WTC11 (cell line): ENCODE data around the gene RUNX1. TPM values are rescaled to one million over a fixed set of nuclear protein-coding genes. Genes with fewer than 3 reads are reported as not detected.

ENCODE experiments used
- ATAC-seq: fragments of 200-7000 bp; cut with Tn5 transposase; 2 replicates; pipeline ENCODE4 v1.10.0; 2021; ENCODE audit warnings: mild to moderate bottlenecking, moderate library complexity
- CTCF ChIA-PET: fragments of 300-600 bp; sonication (Branson Sonifier 250); formaldehyde crosslinking; loops from one replicate; lab custom pipeline; 2021; ENCODE audit warnings: antibody characterized with exemption; lab: Charles Lee
- POLR2A ChIA-PET: fragments of 350-600 bp; sonication (Branson Sonifier 250); formaldehyde crosslinking; loops from one replicate; lab custom pipeline; 2021; ENCODE audit warnings: antibody characterized with exemption; lab: Charles Lee
- DNase-seq: peaks from one replicate; pipeline ENCODE4 v3.0.0; 2021; ENCODE audit warnings: low spot score
- H3K27ac Mint-ChIP-seq: 2 replicates; pipeline ENCODE4 v1.8.0; 2021; ENCODE audit warnings: mixed read lengths
- H3K27me3 Mint-ChIP-seq: 2 replicates; pipeline ENCODE4 v1.8.0; 2021; ENCODE audit warnings: low read depth, mild to moderate bottlenecking, moderate library complexity, mixed read lengths
- H3K36me3 Mint-ChIP-seq: 2 replicates; pipeline ENCODE4 v1.8.0; 2021; ENCODE audit warnings: mixed read lengths
- H3K4me1 Mint-ChIP-seq: 2 replicates; pipeline ENCODE4 v1.8.0; 2022; ENCODE audit warnings: mixed read lengths
- H3K4me3 Mint-ChIP-seq: 2 replicates; pipeline ENCODE4 v1.8.0; 2021; ENCODE audit warnings: mild to moderate bottlenecking, moderate library complexity, mixed read lengths
- H3K9me3 Mint-ChIP-seq: 2 replicates; pipeline ENCODE4 v1.8.0; 2021; ENCODE audit warnings: mixed read lengths
- ATF6 ChIP-seq: sonication (generic); formaldehyde crosslinking; IDR thresholded peaks from 2 replicates; pipeline ENCODE4 v1.8.1; 2023; ENCODE audit warnings: mild to moderate bottlenecking, missing genetic modification reagents
- ESRRA ChIP-seq: sonication (generic); formaldehyde crosslinking; IDR thresholded peaks from 2 replicates; pipeline ENCODE4 v1.8.1; 2022; ENCODE audit warnings: mild to moderate bottlenecking, missing genetic modification reagents, borderline replicate concordance
- FOXP1 ChIP-seq: sonication (generic); formaldehyde crosslinking; IDR thresholded peaks from 2 replicates; pipeline ENCODE4 v1.8.0; 2022; ENCODE audit warnings: missing genetic modification reagents, mild to moderate bottlenecking, moderate library complexity, borderline replicate concordance
- IRF1 ChIP-seq: sonication (generic); formaldehyde crosslinking; IDR thresholded peaks from 2 replicates; pipeline ENCODE4 v1.8.0; 2023; ENCODE audit warnings: missing genetic modification reagents
- JAZF1 ChIP-seq: fragments of 250-450 bp; sonication (Bioruptor Pico); IDR thresholded peaks from 2 replicates; pipeline ENCODE4 v1.9.0; 2021; ENCODE audit warnings: moderate library complexity, mild to moderate bottlenecking, inconsistent platforms
- JUN ChIP-seq: sonication (generic); formaldehyde crosslinking; IDR thresholded peaks from 2 replicates; pipeline ENCODE4 v1.8.0; 2023; ENCODE audit warnings: mild to moderate bottlenecking, missing genetic modification reagents
- MYBL2 ChIP-seq: sonication (generic); formaldehyde crosslinking; IDR thresholded peaks from 2 replicates; pipeline ENCODE4 v1.8.1; 2023; ENCODE audit warnings: mild to moderate bottlenecking, moderate library complexity, missing genetic modification reagents
- NFYB ChIP-seq: sonication (generic); formaldehyde crosslinking; conservative IDR thresholded peaks from 2 replicates; pipeline ENCODE4 v1.8.0; 2022; ENCODE audit warnings: low read depth, missing genetic modification reagents
- SOX15 ChIP-seq: fragments of 250-450 bp; sonication (Bioruptor Pico); IDR thresholded peaks from 2 replicates; pipeline ENCODE4 v1.9.0; 2021; ENCODE audit warnings: mild to moderate bottlenecking
- SP1 ChIP-seq: sonication (generic); formaldehyde crosslinking; conservative IDR thresholded peaks from 2 replicates; pipeline ENCODE4 v1.8.1; 2022; ENCODE audit warnings: missing genetic modification reagents
- TCF7 ChIP-seq: sonication (generic); formaldehyde crosslinking; IDR thresholded peaks from 2 replicates; pipeline ENCODE4 v1.8.0; 2022; ENCODE audit warnings: mild to moderate bottlenecking, low read depth, missing genetic modification reagents, moderate library complexity
- ZNF121 ChIP-seq: sonication (generic); formaldehyde crosslinking; IDR thresholded peaks from 2 replicates; pipeline ENCODE4 v1.8.0; 2023; ENCODE audit warnings: missing genetic modification reagents
- ZNF263 ChIP-seq: sonication (generic); formaldehyde crosslinking; IDR thresholded peaks from 2 replicates; pipeline ENCODE4 v1.8.1; 2022; ENCODE audit warnings: low read depth, mild to moderate bottlenecking, moderate library complexity, missing genetic modification reagents
- ZNF281 ChIP-seq: sonication (generic); formaldehyde crosslinking; IDR thresholded peaks from 2 replicates; pipeline ENCODE4 v1.8.0; 2023; ENCODE audit warnings: mild to moderate bottlenecking, missing genetic modification reagents
- ZNF317 ChIP-seq: sonication (generic); formaldehyde crosslinking; IDR thresholded peaks from 2 replicates; pipeline ENCODE4 v1.8.1; 2023; ENCODE audit warnings: low read depth, mild to moderate bottlenecking, moderate library complexity, missing genetic modification reagents, borderline replicate concordance
- ZNF396 ChIP-seq: fragments of 250-450 bp; sonication (Bioruptor Pico); IDR thresholded peaks from 2 replicates; pipeline ENCODE4 v1.8.0; 2021; ENCODE audit warnings: mild to moderate bottlenecking, moderate library complexity, borderline replicate concordance
- ZNF425 ChIP-seq: fragments of 250-450 bp; sonication (Bioruptor Pico); conservative IDR thresholded peaks from 2 replicates; pipeline ENCODE4 v1.9.0; 2021; ENCODE audit warnings: mild to moderate bottlenecking
- total RNA-seq: library from RNA; stranded (reverse); gene quantifications from 3 replicates; pipeline ENCODE4 v1.2.3, GENCODE V29; 2021
- TF ChIP-seq, protein P1 (sequence below): sonication (generic); formaldehyde crosslinking; IDR thresholded peaks from 2 replicates; pipeline ENCODE4 v1.8.1; 2022; ENCODE audit warnings: mild to moderate bottlenecking, missing genetic modification reagents, moderate library complexity, borderline replicate concordance
- TF ChIP-seq, protein P2 (sequence below): sonication (generic); formaldehyde crosslinking; IDR thresholded peaks from 2 replicates; pipeline ENCODE4 v1.8.0; 2022; ENCODE audit warnings: mild to moderate bottlenecking, missing genetic modification reagents
- TF ChIP-seq, protein P3 (sequence below): fragments of 250-450 bp; sonication (Bioruptor Pico); IDR thresholded peaks from 2 replicates; pipeline ENCODE4 v2.1.2; 2022; ENCODE audit warnings: mild to moderate bottlenecking, moderate library complexity
- TF ChIP-seq, protein P4 (sequence below): sonication (generic); formaldehyde crosslinking; IDR thresholded peaks from 2 replicates; pipeline ENCODE4 v1.8.0; 2022; ENCODE audit warnings: mild to moderate bottlenecking, missing genetic modification reagents

RUNX1 gene
- total RNA-seq, 1 experiment from 2014 or later, result 2.2 TPM

DNA sequence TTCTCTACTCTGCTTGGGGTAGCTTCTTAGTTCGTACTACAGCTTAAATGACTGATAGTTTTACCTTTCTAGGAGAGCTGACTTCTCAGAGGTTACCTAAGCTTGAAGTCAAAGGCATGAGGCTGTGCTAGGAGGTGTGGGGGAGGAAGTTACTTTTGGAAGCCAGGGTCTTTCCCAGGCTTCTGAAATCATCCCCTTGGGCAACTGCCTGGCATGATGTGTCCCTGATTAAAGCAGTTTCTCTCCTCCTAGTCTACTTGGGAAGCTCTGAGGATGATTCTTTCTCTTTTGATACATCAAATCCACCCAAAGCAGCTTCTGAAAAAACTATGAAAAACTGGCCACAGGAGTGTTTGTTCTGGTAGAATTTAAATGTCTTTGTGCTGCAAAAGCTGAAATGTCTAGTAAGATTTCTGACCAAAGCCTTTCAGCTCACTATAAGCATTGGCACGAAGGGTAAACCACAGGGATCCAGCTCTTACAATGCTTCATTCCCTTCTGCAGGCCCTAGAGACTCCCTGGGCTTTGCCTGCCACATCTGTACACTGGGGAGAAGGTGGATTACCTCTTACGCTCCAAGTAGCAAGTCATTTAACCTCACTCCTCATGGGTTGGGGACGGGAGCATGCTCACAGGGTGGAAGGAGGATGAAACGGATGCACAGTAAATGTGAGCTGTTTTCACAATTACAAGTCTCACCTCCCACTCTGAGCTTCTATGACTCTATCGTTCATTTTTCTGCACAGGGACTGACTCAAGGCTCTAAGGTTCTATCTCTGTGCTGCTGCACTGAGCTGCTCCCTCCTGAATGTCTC, 59.6 kb downstream of the RUNX1 start (continued):
- TF ChIP-seq ZNF281 (CRISPR knock-in tag) (no peak), NFYB (CRISPR knock-in tag) (no peak), ZNF121 (no peak), FOXP1 (CRISPR knock-in tag) (no peak), SOX15 (CRISPR knock-in tag) (no peak)
- TF ChIP-seq, all 79 proteins: peak for 0

DNA sequence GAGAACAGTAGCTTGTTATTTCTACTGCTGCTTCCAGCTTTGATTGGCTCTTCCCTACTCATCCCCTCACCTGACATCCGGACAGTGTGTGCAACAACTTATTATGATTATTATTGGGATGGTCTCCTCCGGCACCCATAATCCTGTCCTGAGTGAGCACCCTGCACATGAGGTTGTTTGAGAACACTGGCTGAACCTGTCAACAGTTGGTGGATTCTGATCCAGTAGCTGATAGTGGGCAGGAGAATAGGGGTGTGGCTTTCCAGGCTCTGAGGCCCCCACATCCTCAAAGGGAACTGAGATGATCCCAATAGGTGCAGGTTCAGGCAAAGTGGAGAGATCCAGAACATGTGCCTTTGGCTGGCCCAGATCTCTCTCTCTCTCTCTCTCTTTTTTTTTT, 60.5 kb downstream of the RUNX1 start:
- no peak for DNase-seq
- peaks cover 10% of the 10 kb centered on the region for H3K4me1 Mint-ChIP-seq
- no peak overlapping the region for H3K4me3 Mint-ChIP-seq
- ATAC-seq, result no peak
- CTCF ChIA-PET, result interaction anchor here (0.6 to 2.9 kb wide), 2 partner anchors 243 to 269 kb away, joined by 3 to 9 read pairs; no protein-coding TSS in a partner anchor
- H3K27me3 Mint-ChIP-seq, result peaks cover 10% of the 10 kb centered on the region
- H3K36me3 Mint-ChIP-seq, result no peaks in the 10 kb centered on the region
- POLR2A ChIA-PET, result no interaction called here
- no peaks in the 10 kb centered on the region for H3K9me3 Mint-ChIP-seq
- H3K27ac Mint-ChIP-seq, result no peak overlapping the region
- TF ChIP-seq ZNF263 (CRISPR knock-in tag), result no peak
- TF ChIP-seq ZNF317 (CRISPR knock-in tag), result no peak
- TF ChIP-seq TCF7 (CRISPR knock-in tag), result no peak
- no peak for TF ChIP-seq IRF1
- no peak for TF ChIP-seq ATF6 (CRISPR knock-in tag)
- TF ChIP-seq SP1 (CRISPR knock-in tag), result no peak
- TF ChIP-seq MYBL2 (CRISPR knock-in tag), result no peak
- TF ChIP-seq JAZF1 (CRISPR knock-in tag), result no peak
- TF ChIP-seq, protein P1, sequence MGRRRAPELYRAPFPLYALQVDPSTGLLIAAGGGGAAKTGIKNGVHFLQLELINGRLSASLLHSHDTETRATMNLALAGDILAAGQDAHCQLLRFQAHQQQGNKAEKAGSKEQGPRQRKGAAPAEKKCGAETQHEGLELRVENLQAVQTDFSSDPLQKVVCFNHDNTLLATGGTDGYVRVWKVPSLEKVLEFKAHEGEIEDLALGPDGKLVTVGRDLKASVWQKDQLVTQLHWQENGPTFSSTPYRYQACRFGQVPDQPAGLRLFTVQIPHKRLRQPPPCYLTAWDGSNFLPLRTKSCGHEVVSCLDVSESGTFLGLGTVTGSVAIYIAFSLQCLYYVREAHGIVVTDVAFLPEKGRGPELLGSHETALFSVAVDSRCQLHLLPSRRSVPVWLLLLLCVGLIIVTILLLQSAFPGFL, result no peak
- TF ChIP-seq, protein P2, sequence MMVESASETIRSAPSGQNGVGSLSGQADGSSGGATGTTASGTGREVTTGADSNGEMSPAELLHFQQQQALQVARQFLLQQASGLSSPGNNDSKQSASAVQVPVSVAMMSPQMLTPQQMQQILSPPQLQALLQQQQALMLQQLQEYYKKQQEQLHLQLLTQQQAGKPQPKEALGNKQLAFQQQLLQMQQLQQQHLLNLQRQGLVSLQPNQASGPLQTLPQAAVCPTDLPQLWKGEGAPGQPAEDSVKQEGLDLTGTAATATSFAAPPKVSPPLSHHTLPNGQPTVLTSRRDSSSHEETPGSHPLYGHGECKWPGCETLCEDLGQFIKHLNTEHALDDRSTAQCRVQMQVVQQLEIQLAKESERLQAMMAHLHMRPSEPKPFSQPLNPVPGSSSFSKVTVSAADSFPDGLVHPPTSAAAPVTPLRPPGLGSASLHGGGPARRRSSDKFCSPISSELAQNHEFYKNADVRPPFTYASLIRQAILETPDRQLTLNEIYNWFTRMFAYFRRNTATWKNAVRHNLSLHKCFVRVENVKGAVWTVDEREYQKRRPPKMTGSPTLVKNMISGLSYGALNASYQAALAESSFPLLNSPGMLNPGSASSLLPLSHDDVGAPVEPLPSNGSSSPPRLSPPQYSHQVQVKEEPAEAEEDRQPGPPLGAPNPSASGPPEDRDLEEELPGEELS (CRISPR knock-in tag), result no peak
- TF ChIP-seq, protein P3, sequence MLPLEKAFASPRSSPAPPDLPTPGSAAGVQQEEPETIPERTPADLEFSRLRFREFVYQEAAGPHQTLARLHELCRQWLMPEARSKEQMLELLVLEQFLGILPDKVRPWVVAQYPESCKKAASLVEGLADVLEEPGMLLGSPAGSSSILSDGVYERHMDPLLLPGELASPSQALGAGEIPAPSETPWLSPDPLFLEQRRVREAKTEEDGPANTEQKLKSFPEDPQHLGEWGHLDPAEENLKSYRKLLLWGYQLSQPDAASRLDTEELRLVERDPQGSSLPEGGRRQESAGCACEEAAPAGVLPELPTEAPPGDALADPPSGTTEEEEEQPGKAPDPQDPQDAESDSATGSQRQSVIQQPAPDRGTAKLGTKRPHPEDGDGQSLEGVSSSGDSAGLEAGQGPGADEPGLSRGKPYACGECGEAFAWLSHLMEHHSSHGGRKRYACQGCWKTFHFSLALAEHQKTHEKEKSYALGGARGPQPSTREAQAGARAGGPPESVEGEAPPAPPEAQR, result no peak
- TF ChIP-seq ZNF396, result no peak
- TF ChIP-seq ESRRA (CRISPR knock-in tag), result no peak
- no peak for TF ChIP-seq ZNF425
- TF ChIP-seq, protein P4, sequence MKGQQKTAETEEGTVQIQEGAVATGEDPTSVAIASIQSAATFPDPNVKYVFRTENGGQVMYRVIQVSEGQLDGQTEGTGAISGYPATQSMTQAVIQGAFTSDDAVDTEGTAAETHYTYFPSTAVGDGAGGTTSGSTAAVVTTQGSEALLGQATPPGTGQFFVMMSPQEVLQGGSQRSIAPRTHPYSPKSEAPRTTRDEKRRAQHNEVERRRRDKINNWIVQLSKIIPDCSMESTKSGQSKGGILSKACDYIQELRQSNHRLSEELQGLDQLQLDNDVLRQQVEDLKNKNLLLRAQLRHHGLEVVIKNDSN (CRISPR knock-in tag), result no peak
- TF ChIP-seq JUN (CRISPR knock-in tag), result no peak
